HepG2 (cell line): ENCODE results near the gene FNDC10. TPM values are rescaled to one million over a fixed set of nuclear protein-coding genes. Genes with fewer than 3 reads are reported as not detected.

Source experiments
- BRD4 ChIP-seq: sonication (generic); formaldehyde crosslinking; IDR thresholded peaks from 2 replicates; pipeline ENCODE4 v1.4.0; 2020; ENCODE audit warnings: missing genetic modification reagents
- HOXA5 ChIP-seq: sonication (generic); formaldehyde crosslinking; IDR thresholded peaks from 2 replicates; pipeline ENCODE4 v1.4.0; 2020; ENCODE audit warnings: missing genetic modification reagents
- HOXD1 ChIP-seq: sonication (generic); formaldehyde crosslinking; IDR thresholded peaks from 2 replicates; pipeline ENCODE4 v1.5.0; 2020; ENCODE audit warnings: missing genetic modification reagents
- KAT8 ChIP-seq: IDR thresholded peaks from 2 replicates; pipeline ENCODE4 v1.6.1; 2016; ENCODE audit warnings: missing genetic modification reagents, missing compliant biosample characterization
- KDM5A ChIP-seq: fragments of 200-600 bp; sonication (generic); IDR thresholded peaks from 2 replicates; pipeline ENCODE4 v1.7.0; 2018; ENCODE audit warnings: antibody characterized with exemption, mild to moderate bottlenecking, low read length, borderline replicate concordance
- SIN3B ChIP-seq: fragments of 150-350 bp; IDR thresholded peaks from 2 replicates; pipeline ENCODE4 v1.6.1; 2014; ENCODE audit warnings: low read length
- SUZ12 ChIP-seq: fragments of 150-350 bp; IDR thresholded peaks from 2 replicates; pipeline ENCODE4 v1.6.1; 2014; ENCODE audit warnings: low read depth, low read length
- TBX3 ChIP-seq: fragments of 450-650 bp; IDR thresholded peaks from 2 replicates; pipeline ENCODE4 v1.6.1; 2017; ENCODE audit warnings: antibody characterized with exemption, mild to moderate bottlenecking, inconsistent platforms, borderline replicate concordance
- THAP11 ChIP-seq: IDR thresholded peaks from 2 replicates; pipeline ENCODE4 v1.6.1; 2016; ENCODE audit warnings: missing biosample characterization, missing genetic modification reagents
- ZFP90 ChIP-seq: sonication (generic); formaldehyde crosslinking; IDR thresholded peaks from 2 replicates; pipeline ENCODE4 v1.8.0; 2022; ENCODE audit warnings: missing genetic modification reagents, mild to moderate bottlenecking, inconsistent platforms, borderline replicate concordance
- ZNF121 ChIP-seq: sonication (generic); formaldehyde crosslinking; IDR thresholded peaks from 2 replicates; pipeline ENCODE4 v1.5.0; 2020; ENCODE audit warnings: mild to moderate bottlenecking, missing genetic modification reagents
- ZNF460 ChIP-seq: sonication (generic); formaldehyde crosslinking; IDR thresholded peaks from 2 replicates; pipeline ENCODE4 v1.5.1; 2020; ENCODE audit warnings: missing genetic modification reagents, mild to moderate bottlenecking, borderline replicate concordance
- ZNF563 ChIP-seq: sonication (generic); formaldehyde crosslinking; IDR thresholded peaks from 2 replicates; pipeline ENCODE4 v1.8.0; 2022; ENCODE audit warnings: mild to moderate bottlenecking, moderate library complexity, missing genetic modification reagents
- ZNF724P ChIP-seq: sonication (generic); formaldehyde crosslinking; IDR thresholded peaks from 2 replicates; pipeline ENCODE4 v1.8.0; 2022; ENCODE audit warnings: missing genetic modification reagents, borderline replicate concordance
- polyA plus RNA-seq, 8 experiments: library from polyadenylated mRNA; depleted of rRNA in 3 of 8; stranded (reverse) in 7 of 8; unstranded in 1 of 8; fragments of >200 nt; fragmentation: Illumina TruSeq in 4 of 8; extraction: Trizol in 4 of 8; gene quantifications; 2 replicates each; pipeline versions ENCODE4 v1.2.1 to v1.2.3, GENCODE V29; 2011 to 2016; ENCODE audit warnings: low read depth in 4 of 8, missing spikeins in 1 of 8, mixed read lengths in 1 of 8; ENCODE audit not compliant: insufficient read depth in 1 of 8
- total RNA-seq, 5 experiments: library from RNA; depleted of rRNA; stranded (reverse); fragments of >200 nt; fragmentation: Illumina TruSeq; extraction: Trizol; gene quantifications; 2 replicates each; pipeline ENCODE4 v1.2.3, GENCODE V29; 2016; ENCODE audit warnings: low read depth in 1 of 5
- TF ChIP-seq, protein P1 (sequence below): sonication (generic); formaldehyde crosslinking; IDR thresholded peaks from 2 replicates; pipeline ENCODE4 v1.9.0; 2021; ENCODE audit warnings: mild to moderate bottlenecking, missing genetic modification reagents
- TF ChIP-seq, protein P2 (sequence below): sonication (generic); formaldehyde crosslinking; IDR thresholded peaks from 2 replicates; pipeline ENCODE4 v1.4.0; 2020; ENCODE audit warnings: missing genetic modification reagents; ENCODE audit errors: not compliant biosample characterization
- TF ChIP-seq, protein P3 (sequence below): sonication (generic); formaldehyde crosslinking; conservative IDR thresholded peaks from 2 replicates; pipeline ENCODE4 v1.4.0; 2020; ENCODE audit warnings: missing genetic modification reagents
- TF ChIP-seq, protein P4 (sequence below): sonication (generic); formaldehyde crosslinking; IDR thresholded peaks from 2 replicates; pipeline ENCODE4 v1.4.0; 2020; ENCODE audit warnings: missing genetic modification reagents, borderline replicate concordance

FNDC10 gene
- total and polyA plus RNA-seq, 2 of the 13 experiments (the other 11 are each of a cell fraction or from before 2014, with no cell fraction given) = 2.2 to 2.5 TPM

DNA sequence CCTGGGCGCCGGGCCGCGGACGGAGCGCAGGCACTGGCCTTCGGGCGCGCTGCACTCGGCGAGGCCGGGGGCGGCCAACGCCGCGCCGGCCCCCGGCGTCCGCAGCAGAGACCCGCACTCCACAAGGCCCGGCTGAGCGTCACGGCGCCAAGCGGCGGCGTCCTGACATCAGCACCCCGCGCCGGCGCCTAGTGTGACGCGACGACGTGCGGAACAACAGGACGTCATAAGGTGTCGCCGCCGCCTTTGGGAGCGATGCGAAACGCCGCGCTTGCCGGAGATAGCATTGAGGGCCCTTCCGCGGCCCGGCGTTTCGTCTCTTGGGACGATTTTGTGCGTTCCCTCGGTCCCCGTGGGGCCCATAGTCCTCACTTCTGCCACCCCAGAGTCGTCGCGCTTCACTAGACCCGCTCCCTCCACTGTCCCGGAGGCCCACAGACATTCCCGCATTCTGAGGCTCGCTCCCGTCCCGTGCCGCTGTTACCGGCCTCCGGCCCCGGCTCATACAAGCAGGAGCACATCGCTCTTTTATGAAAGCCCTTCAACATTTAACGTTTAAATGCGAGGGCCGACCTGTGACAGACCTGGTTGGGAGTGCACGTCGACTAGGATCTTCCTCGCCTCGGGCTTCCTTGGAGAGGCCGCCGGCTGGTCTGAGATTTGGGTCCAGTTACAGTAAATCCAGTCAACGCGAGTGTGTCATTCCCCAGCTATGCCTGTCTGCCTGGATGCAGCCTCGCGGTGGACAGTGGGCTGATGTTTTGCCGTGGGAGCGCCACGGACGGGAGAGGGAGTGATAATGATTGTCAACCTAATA lies 25.0 kb downstream of the FNDC10 start, which contains the start of gene SSU72 (continued):
- TF ChIP-seq, protein P1, sequence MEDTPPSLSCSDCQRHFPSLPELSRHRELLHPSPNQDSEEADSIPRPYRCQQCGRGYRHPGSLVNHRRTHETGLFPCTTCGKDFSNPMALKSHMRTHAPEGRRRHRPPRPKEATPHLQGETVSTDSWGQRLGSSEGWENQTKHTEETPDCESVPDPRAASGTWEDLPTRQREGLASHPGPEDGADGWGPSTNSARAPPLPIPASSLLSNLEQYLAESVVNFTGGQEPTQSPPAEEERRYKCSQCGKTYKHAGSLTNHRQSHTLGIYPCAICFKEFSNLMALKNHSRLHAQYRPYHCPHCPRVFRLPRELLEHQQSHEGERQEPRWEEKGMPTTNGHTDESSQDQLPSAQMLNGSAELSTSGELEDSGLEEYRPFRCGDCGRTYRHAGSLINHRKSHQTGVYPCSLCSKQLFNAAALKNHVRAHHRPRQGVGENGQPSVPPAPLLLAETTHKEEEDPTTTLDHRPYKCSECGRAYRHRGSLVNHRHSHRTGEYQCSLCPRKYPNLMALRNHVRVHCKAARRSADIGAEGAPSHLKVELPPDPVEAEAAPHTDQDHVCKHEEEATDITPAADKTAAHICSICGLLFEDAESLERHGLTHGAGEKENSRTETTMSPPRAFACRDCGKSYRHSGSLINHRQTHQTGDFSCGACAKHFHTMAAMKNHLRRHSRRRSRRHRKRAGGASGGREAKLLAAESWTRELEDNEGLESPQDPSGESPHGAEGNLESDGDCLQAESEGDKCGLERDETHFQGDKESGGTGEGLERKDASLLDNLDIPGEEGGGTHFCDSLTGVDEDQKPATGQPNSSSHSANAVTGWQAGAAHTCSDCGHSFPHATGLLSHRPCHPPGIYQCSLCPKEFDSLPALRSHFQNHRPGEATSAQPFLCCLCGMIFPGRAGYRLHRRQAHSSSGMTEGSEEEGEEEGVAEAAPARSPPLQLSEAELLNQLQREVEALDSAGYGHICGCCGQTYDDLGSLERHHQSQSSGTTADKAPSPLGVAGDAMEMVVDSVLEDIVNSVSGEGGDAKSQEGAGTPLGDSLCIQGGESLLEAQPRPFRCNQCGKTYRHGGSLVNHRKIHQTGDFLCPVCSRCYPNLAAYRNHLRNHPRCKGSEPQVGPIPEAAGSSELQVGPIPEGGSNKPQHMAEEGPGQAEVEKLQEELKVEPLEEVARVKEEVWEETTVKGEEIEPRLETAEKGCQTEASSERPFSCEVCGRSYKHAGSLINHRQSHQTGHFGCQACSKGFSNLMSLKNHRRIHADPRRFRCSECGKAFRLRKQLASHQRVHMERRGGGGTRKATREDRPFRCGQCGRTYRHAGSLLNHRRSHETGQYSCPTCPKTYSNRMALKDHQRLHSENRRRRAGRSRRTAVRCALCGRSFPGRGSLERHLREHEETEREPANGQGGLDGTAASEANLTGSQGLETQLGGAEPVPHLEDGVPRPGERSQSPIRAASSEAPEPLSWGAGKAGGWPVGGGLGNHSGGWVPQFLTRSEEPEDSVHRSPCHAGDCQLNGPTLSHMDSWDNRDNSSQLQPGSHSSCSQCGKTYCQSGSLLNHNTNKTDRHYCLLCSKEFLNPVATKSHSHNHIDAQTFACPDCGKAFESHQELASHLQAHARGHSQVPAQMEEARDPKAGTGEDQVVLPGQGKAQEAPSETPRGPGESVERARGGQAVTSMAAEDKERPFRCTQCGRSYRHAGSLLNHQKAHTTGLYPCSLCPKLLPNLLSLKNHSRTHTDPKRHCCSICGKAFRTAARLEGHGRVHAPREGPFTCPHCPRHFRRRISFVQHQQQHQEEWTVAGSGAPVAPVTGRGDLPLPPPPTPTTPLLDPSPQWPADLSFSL (CRISPR knock-in tag) = no peak
- TF ChIP-seq ZFP90 (no peak), ZNF563 (CRISPR knock-in tag) (no peak), BRD4 (CRISPR knock-in tag) (peak; percentile 88; the same call in 1 of the 2 replicates), KAT8 (CRISPR knock-in tag) (peak; percentile 97), KDM5A (peak; percentile 92), SUZ12 (no peak), HOXA5 (CRISPR knock-in tag) (no peak), ZNF460 (CRISPR knock-in tag) (no peak), ZNF121 (CRISPR knock-in tag) (no peak), TBX3 (no peak), HOXD1 (CRISPR knock-in tag) (0 out of 2 replicates have a peak, but pooled peaks have one; percentile 24), ZNF724P (no peak), SIN3B (peak; percentile 93), THAP11 (CRISPR knock-in tag) (peak; percentile 94)
- TF ChIP-seq, protein P2, sequence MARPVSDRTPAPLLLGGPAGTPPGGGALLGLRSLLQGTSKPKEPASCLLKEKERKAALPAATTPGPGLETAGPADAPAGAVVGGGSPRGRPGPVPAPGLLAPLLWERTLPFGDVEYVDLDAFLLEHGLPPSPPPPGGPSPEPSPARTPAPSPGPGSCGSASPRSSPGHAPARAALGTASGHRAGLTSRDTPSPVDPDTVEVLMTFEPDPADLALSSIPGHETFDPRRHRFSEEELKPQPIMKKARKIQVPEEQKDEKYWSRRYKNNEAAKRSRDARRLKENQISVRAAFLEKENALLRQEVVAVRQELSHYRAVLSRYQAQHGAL (CRISPR knock-in tag) = no peak
- TF ChIP-seq, protein P3, sequence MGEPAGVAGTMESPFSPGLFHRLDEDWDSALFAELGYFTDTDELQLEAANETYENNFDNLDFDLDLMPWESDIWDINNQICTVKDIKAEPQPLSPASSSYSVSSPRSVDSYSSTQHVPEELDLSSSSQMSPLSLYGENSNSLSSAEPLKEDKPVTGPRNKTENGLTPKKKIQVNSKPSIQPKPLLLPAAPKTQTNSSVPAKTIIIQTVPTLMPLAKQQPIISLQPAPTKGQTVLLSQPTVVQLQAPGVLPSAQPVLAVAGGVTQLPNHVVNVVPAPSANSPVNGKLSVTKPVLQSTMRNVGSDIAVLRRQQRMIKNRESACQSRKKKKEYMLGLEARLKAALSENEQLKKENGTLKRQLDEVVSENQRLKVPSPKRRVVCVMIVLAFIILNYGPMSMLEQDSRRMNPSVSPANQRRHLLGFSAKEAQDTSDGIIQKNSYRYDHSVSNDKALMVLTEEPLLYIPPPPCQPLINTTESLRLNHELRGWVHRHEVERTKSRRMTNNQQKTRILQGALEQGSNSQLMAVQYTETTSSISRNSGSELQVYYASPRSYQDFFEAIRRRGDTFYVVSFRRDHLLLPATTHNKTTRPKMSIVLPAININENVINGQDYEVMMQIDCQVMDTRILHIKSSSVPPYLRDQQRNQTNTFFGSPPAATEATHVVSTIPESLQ (CRISPR knock-in tag) = 0 out of 2 replicates have a peak, but pooled peaks have one; percentile 75
- TF ChIP-seq, protein P4, sequence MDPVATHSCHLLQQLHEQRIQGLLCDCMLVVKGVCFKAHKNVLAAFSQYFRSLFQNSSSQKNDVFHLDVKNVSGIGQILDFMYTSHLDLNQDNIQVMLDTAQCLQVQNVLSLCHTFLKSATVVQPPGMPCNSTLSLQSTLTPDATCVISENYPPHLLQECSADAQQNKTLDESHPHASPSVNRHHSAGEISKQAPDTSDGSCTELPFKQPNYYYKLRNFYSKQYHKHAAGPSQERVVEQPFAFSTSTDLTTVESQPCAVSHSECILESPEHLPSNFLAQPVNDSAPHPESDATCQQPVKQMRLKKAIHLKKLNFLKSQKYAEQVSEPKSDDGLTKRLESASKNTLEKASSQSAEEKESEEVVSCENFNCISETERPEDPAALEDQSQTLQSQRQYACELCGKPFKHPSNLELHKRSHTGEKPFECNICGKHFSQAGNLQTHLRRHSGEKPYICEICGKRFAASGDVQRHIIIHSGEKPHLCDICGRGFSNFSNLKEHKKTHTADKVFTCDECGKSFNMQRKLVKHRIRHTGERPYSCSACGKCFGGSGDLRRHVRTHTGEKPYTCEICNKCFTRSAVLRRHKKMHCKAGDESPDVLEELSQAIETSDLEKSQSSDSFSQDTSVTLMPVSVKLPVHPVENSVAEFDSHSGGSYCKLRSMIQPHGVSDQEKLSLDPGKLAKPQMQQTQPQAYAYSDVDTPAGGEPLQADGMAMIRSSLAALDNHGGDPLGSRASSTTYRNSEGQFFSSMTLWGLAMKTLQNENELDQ (CRISPR knock-in tag) = no peak
